ENCODE results near the gene MSH5.
"Not testable (repeated sequence)": the region's sequence is repeated elsewhere in the genome, so short reads cannot be mapped to it uniquely, and the experiment has no call there.

DNA sequence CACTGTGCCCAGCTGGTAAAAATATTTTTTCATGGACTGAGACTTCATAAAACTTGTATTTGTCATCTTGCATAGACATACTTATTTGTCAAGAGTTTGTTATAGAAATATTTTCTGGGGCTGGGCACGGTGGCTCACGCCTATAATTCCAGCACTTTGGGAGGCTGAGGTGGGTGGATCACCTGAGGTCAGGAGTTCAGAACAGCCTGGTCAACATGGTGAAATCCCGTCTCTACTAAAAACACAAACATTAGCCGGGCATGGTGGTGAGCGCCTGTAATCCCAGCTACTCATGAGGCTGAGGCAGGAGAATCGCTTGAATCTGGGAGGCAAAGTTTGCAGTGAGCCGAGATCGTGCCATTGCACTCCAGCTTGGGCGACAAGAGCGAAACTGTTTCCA, 68.8 kb downstream of the MSH5 start:
- TF ChIP-seq, protein P1, sequence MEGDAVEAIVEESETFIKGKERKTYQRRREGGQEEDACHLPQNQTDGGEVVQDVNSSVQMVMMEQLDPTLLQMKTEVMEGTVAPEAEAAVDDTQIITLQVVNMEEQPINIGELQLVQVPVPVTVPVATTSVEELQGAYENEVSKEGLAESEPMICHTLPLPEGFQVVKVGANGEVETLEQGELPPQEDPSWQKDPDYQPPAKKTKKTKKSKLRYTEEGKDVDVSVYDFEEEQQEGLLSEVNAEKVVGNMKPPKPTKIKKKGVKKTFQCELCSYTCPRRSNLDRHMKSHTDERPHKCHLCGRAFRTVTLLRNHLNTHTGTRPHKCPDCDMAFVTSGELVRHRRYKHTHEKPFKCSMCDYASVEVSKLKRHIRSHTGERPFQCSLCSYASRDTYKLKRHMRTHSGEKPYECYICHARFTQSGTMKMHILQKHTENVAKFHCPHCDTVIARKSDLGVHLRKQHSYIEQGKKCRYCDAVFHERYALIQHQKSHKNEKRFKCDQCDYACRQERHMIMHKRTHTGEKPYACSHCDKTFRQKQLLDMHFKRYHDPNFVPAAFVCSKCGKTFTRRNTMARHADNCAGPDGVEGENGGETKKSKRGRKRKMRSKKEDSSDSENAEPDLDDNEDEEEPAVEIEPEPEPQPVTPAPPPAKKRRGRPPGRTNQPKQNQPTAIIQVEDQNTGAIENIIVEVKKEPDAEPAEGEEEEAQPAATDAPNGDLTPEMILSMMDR (IDR thresholded peaks at IDR 0.05): not testable (repeated sequence)
- TF ChIP-seq RARB (CRISPR knock-in tag; IDR thresholded peaks at IDR 0.05); KDM5A (IDR thresholded peaks at IDR 0.05); EP300 (IDR thresholded peaks at IDR 0.05); EHMT2 (IDR thresholded peaks at IDR 0.05; ENCODE audit: low read depth); BHLHE40 (IDR thresholded peaks at IDR 0.05; ENCODE audit: low read depth, low read length); MYC (IDR thresholded peaks at IDR 0.05; ENCODE audit: borderline replicate concordance, low read length); POLR2A (IDR thresholded peaks at IDR 0.05; ENCODE audit: low read length); RAD21 (conservative IDR thresholded peaks at IDR 0.05 in 1 of 2, IDR thresholded peaks at IDR 0.05 in 1 of 2); KDM1A (IDR thresholded peaks at IDR 0.05; ENCODE audit: low read depth): not testable (repeated sequence)
- TF ChIP-seq, protein P2, sequence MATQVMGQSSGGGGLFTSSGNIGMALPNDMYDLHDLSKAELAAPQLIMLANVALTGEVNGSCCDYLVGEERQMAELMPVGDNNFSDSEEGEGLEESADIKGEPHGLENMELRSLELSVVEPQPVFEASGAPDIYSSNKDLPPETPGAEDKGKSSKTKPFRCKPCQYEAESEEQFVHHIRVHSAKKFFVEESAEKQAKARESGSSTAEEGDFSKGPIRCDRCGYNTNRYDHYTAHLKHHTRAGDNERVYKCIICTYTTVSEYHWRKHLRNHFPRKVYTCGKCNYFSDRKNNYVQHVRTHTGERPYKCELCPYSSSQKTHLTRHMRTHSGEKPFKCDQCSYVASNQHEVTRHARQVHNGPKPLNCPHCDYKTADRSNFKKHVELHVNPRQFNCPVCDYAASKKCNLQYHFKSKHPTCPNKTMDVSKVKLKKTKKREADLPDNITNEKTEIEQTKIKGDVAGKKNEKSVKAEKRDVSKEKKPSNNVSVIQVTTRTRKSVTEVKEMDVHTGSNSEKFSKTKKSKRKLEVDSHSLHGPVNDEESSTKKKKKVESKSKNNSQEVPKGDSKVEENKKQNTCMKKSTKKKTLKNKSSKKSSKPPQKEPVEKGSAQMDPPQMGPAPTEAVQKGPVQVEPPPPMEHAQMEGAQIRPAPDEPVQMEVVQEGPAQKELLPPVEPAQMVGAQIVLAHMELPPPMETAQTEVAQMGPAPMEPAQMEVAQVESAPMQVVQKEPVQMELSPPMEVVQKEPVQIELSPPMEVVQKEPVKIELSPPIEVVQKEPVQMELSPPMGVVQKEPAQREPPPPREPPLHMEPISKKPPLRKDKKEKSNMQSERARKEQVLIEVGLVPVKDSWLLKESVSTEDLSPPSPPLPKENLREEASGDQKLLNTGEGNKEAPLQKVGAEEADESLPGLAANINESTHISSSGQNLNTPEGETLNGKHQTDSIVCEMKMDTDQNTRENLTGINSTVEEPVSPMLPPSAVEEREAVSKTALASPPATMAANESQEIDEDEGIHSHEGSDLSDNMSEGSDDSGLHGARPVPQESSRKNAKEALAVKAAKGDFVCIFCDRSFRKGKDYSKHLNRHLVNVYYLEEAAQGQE (IDR thresholded peaks at IDR 0.05): not testable (repeated sequence)
- TF ChIP-seq, protein P3, sequence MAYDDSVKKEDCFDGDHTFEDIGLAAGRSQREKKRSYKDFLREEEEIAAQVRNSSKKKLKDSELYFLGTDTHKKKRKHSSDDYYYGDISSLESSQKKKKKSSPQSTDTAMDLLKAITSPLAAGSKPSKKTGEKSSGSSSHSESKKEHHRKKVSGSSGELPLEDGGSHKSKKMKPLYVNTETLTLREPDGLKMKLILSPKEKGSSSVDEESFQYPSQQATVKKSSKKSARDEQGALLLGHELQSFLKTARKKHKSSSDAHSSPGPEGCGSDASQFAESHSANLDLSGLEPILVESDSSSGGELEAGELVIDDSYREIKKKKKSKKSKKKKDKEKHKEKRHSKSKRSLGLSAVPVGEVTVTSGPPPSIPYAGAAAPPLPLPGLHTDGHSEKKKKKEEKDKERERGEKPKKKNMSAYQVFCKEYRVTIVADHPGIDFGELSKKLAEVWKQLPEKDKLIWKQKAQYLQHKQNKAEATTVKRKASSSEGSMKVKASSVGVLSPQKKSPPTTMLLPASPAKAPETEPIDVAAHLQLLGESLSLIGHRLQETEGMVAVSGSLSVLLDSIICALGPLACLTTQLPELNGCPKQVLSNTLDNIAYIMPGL (CRISPR knock-in tag; IDR thresholded peaks at IDR 0.05; ENCODE audit: borderline replicate concordance): not testable (repeated sequence)
- TF ChIP-seq, protein P4, sequence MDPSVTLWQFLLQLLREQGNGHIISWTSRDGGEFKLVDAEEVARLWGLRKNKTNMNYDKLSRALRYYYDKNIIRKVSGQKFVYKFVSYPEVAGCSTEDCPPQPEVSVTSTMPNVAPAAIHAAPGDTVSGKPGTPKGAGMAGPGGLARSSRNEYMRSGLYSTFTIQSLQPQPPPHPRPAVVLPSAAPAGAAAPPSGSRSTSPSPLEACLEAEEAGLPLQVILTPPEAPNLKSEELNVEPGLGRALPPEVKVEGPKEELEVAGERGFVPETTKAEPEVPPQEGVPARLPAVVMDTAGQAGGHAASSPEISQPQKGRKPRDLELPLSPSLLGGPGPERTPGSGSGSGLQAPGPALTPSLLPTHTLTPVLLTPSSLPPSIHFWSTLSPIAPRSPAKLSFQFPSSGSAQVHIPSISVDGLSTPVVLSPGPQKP (IDR thresholded peaks at IDR 0.05; ENCODE audit: low read depth, low read length): not testable (repeated sequence)
- TF ChIP-seq, protein P5, sequence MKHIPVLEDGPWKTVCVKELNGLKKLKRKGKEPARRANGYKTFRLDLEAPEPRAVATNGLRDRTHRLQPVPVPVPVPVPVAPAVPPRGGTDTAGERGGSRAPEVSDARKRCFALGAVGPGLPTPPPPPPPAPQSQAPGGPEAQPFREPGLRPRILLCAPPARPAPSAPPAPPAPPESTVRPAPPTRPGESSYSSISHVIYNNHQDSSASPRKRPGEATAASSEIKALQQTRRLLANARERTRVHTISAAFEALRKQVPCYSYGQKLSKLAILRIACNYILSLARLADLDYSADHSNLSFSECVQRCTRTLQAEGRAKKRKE (CRISPR knock-in tag; IDR thresholded peaks at IDR 0.05; ENCODE audit: low read depth): not testable (repeated sequence)

All from A549 (cell line).